ENCODE measurements around the gene STAG1.
"Not testable (repeated sequence)": the region's sequence is repeated elsewhere in the genome, so short reads cannot be mapped to it uniquely, and the experiment has no call there.

STAG1 gene

DNA sequence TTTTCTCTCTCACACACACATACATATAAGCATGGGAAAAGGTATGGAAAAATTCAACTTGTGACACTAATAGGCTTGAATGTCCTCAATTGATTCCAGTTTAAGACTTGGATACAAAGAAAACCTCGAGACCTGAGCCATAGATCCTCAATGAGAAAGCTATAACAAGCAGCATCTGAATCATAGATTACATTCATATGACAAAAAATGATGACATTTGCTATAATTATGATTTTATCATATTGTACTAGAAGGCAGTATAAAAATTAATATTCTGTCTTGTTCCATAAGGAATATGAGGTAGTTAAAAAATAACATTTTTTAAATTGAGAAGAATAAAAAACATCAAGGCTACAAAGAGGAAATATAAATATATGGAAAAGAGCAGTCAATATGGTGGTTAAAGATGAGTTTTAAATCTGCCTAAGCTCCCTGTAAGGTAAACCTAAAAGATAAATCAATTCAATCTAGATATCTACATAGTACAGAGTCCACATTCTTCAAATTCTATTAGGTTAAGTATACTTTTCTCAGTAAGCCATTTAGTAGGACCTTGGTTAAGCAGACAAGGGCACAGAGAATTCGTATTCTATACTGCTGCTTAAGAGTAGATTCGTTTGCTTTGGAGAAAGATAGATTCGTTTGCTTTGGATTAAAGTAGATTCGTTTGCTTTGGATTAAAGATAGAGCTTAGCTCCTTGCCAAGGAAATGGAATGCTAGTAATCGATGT is 175.7 kb downstream of the STAG1 start:
- no peak overlapping the region for H3K27ac ChIP-seq (ENCODE audit: extremely low read depth, low read depth, low read length)
- CTCF ChIA-PET, result interaction anchor here (1.2 kb wide), 1 partner anchor 438 kb away, joined by 3 read pairs; no protein-coding TSS in a partner anchor
- TF ChIP-seq, protein P1, sequence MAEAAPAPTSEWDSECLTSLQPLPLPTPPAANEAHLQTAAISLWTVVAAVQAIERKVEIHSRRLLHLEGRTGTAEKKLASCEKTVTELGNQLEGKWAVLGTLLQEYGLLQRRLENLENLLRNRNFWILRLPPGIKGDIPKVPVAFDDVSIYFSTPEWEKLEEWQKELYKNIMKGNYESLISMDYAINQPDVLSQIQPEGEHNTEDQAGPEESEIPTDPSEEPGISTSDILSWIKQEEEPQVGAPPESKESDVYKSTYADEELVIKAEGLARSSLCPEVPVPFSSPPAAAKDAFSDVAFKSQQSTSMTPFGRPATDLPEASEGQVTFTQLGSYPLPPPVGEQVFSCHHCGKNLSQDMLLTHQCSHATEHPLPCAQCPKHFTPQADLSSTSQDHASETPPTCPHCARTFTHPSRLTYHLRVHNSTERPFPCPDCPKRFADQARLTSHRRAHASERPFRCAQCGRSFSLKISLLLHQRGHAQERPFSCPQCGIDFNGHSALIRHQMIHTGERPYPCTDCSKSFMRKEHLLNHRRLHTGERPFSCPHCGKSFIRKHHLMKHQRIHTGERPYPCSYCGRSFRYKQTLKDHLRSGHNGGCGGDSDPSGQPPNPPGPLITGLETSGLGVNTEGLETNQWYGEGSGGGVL (tag by site-specific recombination; IDR thresholded peaks at IDR 0.05), result no peak
- TF ChIP-seq ZNF610 (tag by site-specific recombination; IDR thresholded peaks at IDR 0.05; ENCODE audit: borderline replicate concordance), result no peak
- TF ChIP-seq ZNF350 (tag by site-specific recombination; IDR thresholded peaks at IDR 0.05), result no peak
- TF ChIP-seq ZNF558 (tag by site-specific recombination; IDR thresholded peaks at IDR 0.05), result no peak
- no peak for TF ChIP-seq ZNF416 (tag by site-specific recombination; IDR thresholded peaks at IDR 0.05)
- TF ChIP-seq MZF1 (tag by site-specific recombination; IDR thresholded peaks at IDR 0.05; ENCODE audit: borderline replicate concordance), result no peak
- TF ChIP-seq, protein P2, sequence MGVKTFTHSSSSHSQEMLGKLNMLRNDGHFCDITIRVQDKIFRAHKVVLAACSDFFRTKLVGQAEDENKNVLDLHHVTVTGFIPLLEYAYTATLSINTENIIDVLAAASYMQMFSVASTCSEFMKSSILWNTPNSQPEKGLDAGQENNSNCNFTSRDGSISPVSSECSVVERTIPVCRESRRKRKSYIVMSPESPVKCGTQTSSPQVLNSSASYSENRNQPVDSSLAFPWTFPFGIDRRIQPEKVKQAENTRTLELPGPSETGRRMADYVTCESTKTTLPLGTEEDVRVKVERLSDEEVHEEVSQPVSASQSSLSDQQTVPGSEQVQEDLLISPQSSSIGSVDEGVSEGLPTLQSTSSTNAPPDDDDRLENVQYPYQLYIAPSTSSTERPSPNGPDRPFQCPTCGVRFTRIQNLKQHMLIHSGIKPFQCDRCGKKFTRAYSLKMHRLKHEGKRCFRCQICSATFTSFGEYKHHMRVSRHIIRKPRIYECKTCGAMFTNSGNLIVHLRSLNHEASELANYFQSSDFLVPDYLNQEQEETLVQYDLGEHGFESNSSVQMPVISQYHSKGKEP (tag by site-specific recombination; IDR thresholded peaks at IDR 0.05), result no peak
- H3K4me1 ChIP-seq (ENCODE audit: control insufficient read depth, insufficient read depth, low read length), result no peaks in the 10 kb centered on the region
- no peak overlapping the region for H3K4me3 ChIP-seq (ENCODE audit: low read depth, low read length)
- H3K9me3 ChIP-seq (ENCODE audit: control insufficient read depth, insufficient read depth, low read depth, low read length), result no peaks in the 10 kb centered on the region
- POLR2A ChIA-PET, result no interaction called here
- no peaks in the 10 kb centered on the region for H3K36me3 ChIP-seq (ENCODE audit: control insufficient read depth in 2 of 2, insufficient read depth in 1 of 2, low read length in 2 of 2)

DNA sequence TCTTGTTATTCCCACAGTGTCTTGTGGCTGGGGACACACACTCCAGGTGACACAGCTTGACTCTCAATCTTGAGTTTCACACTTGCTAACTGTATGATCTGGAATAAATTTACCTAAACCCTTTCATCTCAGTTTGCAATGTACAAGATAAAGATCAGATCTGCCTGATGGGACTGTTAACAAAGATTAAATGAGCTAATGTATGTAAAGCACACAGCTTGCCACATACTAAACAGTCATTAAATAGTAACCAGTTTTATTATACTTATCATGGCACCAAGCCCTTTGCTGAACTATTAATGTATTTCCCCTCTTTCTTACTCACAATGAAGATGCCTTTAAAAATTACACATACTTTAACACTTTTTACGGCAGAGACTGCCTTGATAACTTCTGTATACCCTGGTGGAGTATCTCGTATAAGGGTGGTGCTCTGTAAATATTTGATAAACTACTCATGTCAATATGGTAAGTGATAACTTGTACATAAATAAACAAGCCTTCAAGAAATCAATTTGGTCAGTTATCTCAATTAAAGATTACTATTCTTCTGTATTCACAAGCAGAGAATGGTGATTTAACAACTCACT is 184.5 kb downstream of the STAG1 start:
- no peaks in the 10 kb centered on the region for H3K4me1 ChIP-seq (ENCODE audit: control insufficient read depth, insufficient read depth, low read length)
- ChIA-PET POLR2A (no interaction called here), CTCF (interaction anchor here (0.6 kb wide), 1 partner anchor 35 kb away, joined by 3 read pairs; no protein-coding TSS in a partner anchor)
- no peaks in the 10 kb centered on the region for H3K9me3 ChIP-seq (ENCODE audit: control insufficient read depth, insufficient read depth, low read depth, low read length)
- no peaks in the 10 kb centered on the region for H3K36me3 ChIP-seq (ENCODE audit: control insufficient read depth in 2 of 2, insufficient read depth in 1 of 2, low read length in 2 of 2)
- TF ChIP-seq ZNF664 (tag by site-specific recombination; IDR thresholded peaks at IDR 0.05), result peak; percentile 54
- no peak for TF ChIP-seq KLF7 (tag by site-specific recombination; IDR thresholded peaks at IDR 0.05; ENCODE audit: borderline replicate concordance)
- peak; percentile 48; the same call in 1 of the 2 replicates for TF ChIP-seq TCF7L2 (IDR thresholded peaks at IDR 0.05; ENCODE audit: borderline replicate concordance, low read depth, low read length)
- no peak overlapping the region for H3K27ac ChIP-seq (ENCODE audit: extremely low read depth, low read depth, low read length)
- no peak overlapping the region for H3K4me3 ChIP-seq (ENCODE audit: low read depth, low read length)

DNA sequence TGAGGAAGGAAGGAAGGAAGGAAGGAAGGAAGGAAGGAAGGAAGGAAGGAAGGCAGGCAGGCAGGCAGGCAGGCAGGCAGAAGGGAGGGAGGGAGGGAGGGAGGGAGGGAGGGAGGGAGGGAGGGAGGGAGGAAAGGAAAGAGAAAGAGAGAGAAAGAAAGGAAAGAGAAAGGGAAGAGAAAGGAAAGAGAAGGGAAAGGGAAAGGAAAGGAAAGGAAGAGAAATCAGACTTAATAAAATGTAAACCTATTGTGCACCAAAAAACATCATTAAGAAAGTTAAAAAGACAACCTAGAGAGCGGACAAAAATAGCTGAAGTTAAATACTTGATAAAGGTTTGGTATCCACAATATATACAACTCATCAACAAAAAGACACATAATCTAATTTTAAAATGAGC is 187.2 kb downstream of the STAG1 start:
- H3K4me3 ChIP-seq (ENCODE audit: low read depth, low read length); H3K36me3 ChIP-seq (ENCODE audit: control insufficient read depth in 2 of 2, insufficient read depth in 1 of 2, low read length in 2 of 2); POLR2A ChIA-PET; H3K4me1 ChIP-seq (ENCODE audit: control insufficient read depth, insufficient read depth, low read length); H3K9me3 ChIP-seq (ENCODE audit: control insufficient read depth, insufficient read depth, low read depth, low read length); H3K27ac ChIP-seq (ENCODE audit: extremely low read depth, low read depth, low read length): not testable (repeated sequence)
- TF ChIP-seq PRDM1 (tag by site-specific recombination; IDR thresholded peaks at IDR 0.05), result peak; percentile 97
- CTCF ChIA-PET, result interaction anchor here (0.7 kb wide), 1 partner anchor 468 kb away, joined by 3 read pairs; no protein-coding TSS in a partner anchor

DNA sequence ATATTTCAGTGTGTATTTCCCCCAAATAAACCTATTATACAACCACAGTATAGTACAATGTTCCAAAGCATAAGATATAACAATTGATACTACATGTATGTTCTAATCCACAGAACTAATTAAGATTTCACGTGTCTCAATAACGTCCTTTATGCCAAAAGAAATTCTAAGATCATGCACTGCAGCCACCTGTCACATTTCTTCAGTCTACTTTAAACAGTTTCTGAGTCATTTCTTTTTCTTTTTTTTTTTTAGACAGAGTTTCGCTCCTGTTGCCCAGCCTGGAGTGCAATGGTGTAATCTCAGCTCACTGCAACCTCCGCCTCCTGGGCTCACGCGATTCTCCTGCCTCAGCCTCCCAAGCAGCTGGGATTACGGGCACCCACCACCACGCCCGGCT is 190.2 kb downstream of the STAG1 start:
- CTCF ChIA-PET, result interaction anchor here (0.7 kb wide), 1 partner anchor 51 kb away, joined by 4 read pairs; no protein-coding TSS in a partner anchor
- Histone ChIP-seq H3K4me3 (ENCODE audit: low read depth, low read length) (no peak overlapping the region), H3K4me1 (ENCODE audit: control insufficient read depth, insufficient read depth, low read length) (no peaks in the 10 kb centered on the region; the same call in 1 of the 2 replicates), H3K9me3 (ENCODE audit: control insufficient read depth, insufficient read depth, low read depth, low read length) (no peaks in the 10 kb centered on the region), H3K27ac (ENCODE audit: extremely low read depth, low read depth, low read length) (no peak overlapping the region), H3K36me3 (ENCODE audit: control insufficient read depth in 2 of 2, insufficient read depth in 1 of 2, low read length in 2 of 2) (no peaks in the 10 kb centered on the region)
- POLR2A ChIA-PET, result no interaction called here
- no peak for TF ChIP-seq ZNF239 (tag by site-specific recombination; IDR thresholded peaks at IDR 0.05)
- TF ChIP-seq, protein P3, sequence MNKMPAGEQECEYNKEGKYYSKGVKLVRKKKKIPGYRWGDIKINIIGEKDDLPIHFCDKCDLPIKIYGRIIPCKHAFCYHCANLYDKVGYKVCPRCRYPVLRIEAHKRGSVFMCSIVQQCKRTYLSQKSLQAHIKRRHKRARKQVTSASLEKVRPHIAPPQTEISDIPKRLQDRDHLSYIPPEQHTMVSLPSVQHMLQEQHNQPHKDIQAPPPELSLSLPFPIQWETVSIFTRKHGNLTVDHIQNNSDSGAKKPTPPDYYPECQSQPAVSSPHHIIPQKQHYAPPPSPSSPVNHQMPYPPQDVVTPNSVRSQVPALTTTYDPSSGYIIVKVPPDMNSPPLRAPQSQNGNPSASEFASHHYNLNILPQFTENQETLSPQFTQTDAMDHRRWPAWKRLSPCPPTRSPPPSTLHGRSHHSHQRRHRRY (tag by site-specific recombination; IDR thresholded peaks at IDR 0.05), result no peak
- TF ChIP-seq ZNF521 (tag by site-specific recombination; IDR thresholded peaks at IDR 0.05), result no peak
- no peak for TF ChIP-seq ZNF350 (tag by site-specific recombination; IDR thresholded peaks at IDR 0.05)
- no peak for TF ChIP-seq ZNF423 (tag by site-specific recombination; IDR thresholded peaks at IDR 0.05)
- TF ChIP-seq, protein P4, sequence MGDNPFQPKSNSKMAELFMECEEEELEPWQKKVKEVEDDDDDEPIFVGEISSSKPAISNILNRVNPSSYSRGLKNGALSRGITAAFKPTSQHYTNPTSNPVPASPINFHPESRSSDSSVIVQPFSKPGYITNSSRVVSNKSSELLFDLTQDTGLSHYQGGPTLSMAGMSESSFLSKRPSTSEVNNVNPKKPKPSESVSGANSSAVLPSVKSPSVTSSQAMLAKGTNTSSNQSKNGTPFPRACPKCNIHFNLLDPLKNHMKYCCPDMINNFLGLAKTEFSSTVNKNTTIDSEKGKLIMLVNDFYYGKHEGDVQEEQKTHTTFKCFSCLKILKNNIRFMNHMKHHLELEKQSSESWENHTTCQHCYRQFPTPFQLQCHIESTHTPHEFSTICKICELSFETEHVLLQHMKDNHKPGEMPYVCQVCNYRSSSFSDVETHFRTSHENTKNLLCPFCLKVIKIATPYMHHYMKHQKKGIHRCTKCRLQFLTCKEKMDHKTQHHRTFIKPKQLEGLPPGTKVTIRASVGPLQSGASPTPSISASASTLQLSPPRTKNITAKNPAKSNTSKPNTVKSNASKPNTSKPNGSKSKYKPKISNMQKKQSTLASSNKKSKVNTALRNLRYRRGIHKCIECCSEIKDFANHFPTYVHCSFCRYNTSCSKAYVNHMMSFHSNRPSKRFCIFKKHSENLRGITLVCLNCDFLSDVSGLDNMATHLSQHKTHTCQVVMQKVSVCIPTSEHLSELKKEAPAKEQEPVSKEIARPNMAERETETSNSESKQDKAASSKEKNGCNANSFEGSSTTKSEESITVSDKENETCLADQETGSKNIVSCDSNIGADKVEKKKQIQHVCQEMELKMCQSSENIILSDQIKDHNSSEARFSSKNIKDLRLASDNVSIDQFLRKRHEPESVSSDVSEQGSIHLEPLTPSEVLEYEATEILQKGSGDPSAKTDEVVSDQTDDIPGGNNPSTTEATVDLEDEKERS (tag by site-specific recombination; IDR thresholded peaks at IDR 0.05), result no peak
- TF ChIP-seq ZBTB21 (tag by site-specific recombination; IDR thresholded peaks at IDR 0.05), result no peak
- TF ChIP-seq ZNF132 (tag by site-specific recombination; IDR thresholded peaks at IDR 0.05; ENCODE audit: borderline replicate concordance), result no peak
- TF ChIP-seq HOXD13 (CRISPR knock-in tag; IDR thresholded peaks at IDR 0.05; ENCODE audit: borderline replicate concordance), result no peak
